Caco-2 (cell line): ENCODE measurements around the gene PPP4R1. TPM values are rescaled to one million over a fixed set of nuclear protein-coding genes. Genes with fewer than 3 reads are reported as not detected.

Experiments
- BruUV-seq: library from RNA; stranded (reverse); fragments of 400-500 nt; replicated peaks from 2 replicates; lab custom pipeline; 2021; lab: Mats Ljungman, UMichigan
- CTCF ChIA-PET: fragments of 300-600 bp; sonication (Branson Sonifier 250); formaldehyde crosslinking; loops from one replicate; lab custom pipeline; 2022; ENCODE audit warnings: antibody characterized with exemption; lab: Charles Lee
- POLR2A ChIA-PET: fragments of 300-600 bp; sonication (Branson Sonifier 250); formaldehyde crosslinking; loops from one replicate; lab custom pipeline; 2022; ENCODE audit warnings: antibody characterized with exemption; lab: Charles Lee
- DNase-seq, 2 experiments: peaks; one replicate each; pipeline versions ENCODE4 v3.0.0 to v3.0.0-alpha.2; 2020 to 2022
- H3K27me3 ChIP-seq: replicated peaks from 2 replicates; pipeline ENCODE4 v1.6.0; 2011; ENCODE audit warnings: low read length; ENCODE audit not compliant: control insufficient read depth, insufficient read depth
- H3K36me3 ChIP-seq: 2 replicates; pipeline ENCODE4 v1.5.1; 2011; ENCODE audit warnings: low read length; ENCODE audit not compliant: control insufficient read depth, insufficient read depth
- H3K4me1 ChIP-seq: fragments of 250-450 bp; sonication (Bioruptor Pico); 2 replicates; pipeline ENCODE4 v1.5.1; 2020; ENCODE audit warnings: mild to moderate bottlenecking
- H3K4me3 ChIP-seq: 2 replicates; pipeline ENCODE4 v1.5.1; 2011; ENCODE audit warnings: low read depth, mild to moderate bottlenecking, control low read depth, low read length
- H3K9me3 ChIP-seq: fragments of 250-450 bp; sonication (Bioruptor Pico); 2 replicates; pipeline ENCODE4 v1.5.1; 2020; ENCODE audit warnings: mild to moderate bottlenecking, moderate library complexity
- H3K27ac Mint-ChIP-seq: one replicate; pipeline ENCODE4 v1.8.0; 2022; ENCODE audit warnings: mixed read lengths; ENCODE audit not compliant: unreplicated experiment
- H3K27me3 Mint-ChIP-seq: one replicate; pipeline ENCODE4 v1.8.0; 2022; ENCODE audit warnings: mixed read lengths; ENCODE audit not compliant: insufficient read depth, unreplicated experiment
- H3K36me3 Mint-ChIP-seq: one replicate; pipeline ENCODE4 v1.8.0; 2022; ENCODE audit warnings: mild to moderate bottlenecking, mixed read lengths; ENCODE audit not compliant: insufficient read depth, unreplicated experiment
- H3K4me1 Mint-ChIP-seq: one replicate; pipeline ENCODE4 v1.8.0; 2022; ENCODE audit warnings: low read depth, mixed read lengths; ENCODE audit not compliant: unreplicated experiment
- H3K4me3 Mint-ChIP-seq: one replicate; pipeline ENCODE4 v1.8.0; 2022; ENCODE audit warnings: mild to moderate bottlenecking, moderate library complexity, mixed read lengths; ENCODE audit not compliant: unreplicated experiment
- H3K9me3 Mint-ChIP-seq: one replicate; pipeline ENCODE4 v1.8.0; 2022; ENCODE audit warnings: mixed read lengths; ENCODE audit not compliant: unreplicated experiment
- intact Hi-C: fragments of 100-400 bp; cut with micrococcal nuclease; formaldehyde crosslinking; loops from one replicate; pipeline ENCODE4 v1.10.0; 2022; ENCODE audit not compliant: unreplicated experiment
- total RNA-seq: library from RNA; stranded (reverse); gene quantifications from 2 replicates; pipeline ENCODE4 v1.2.3, GENCODE V29; 2022
- TF ChIP-seq, protein P1 (sequence below), 2 experiments: fragments of 200-600 bp in 1 of 2; IDR thresholded peaks; 1 replicate in 1 of 2; 2 replicates in 1 of 2; pipeline versions ENCODE4 v1.5.1 to v1.8.0; 2011 to 2022; ENCODE audit warnings: antibody characterized with exemption in 1 of 2, control low read depth in 1 of 2, inconsistent platforms in 1 of 2, low read depth in 1 of 2, low read length in 1 of 2, mild to moderate bottlenecking in 1 of 2, moderate library complexity in 1 of 2; ENCODE audit not compliant: insufficient read depth in 1 of 2, severe bottlenecking in 1 of 2, unreplicated experiment in 1 of 2

The PPP4R1 gene
- total RNA-seq, 1 experiment from 2014 or later, result 96.6 TPM

DNA sequence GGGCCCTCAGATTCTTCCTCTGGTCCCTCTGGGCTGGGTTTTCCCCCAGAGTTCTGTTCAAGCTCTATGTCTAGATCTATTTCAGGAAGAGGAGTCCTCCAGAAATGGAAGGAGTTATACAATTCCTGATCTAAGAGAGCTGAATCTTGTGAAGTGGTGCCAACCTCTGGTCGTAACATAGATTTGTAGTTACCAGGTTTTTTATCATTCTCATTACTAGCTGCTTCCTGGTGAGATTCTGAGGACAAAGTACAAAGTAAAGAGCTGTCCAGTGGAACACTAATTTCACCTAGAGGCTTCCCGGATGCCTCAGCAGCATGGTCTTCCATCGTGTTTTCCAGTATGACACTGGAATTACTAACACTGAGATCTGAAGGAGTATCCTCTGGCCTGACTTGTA, 44.1 kb downstream of the PPP4R1 start:
- Mint-ChIP-seq H3K27me3 (no peaks in the 10 kb centered on the region), H3K27ac (no peak overlapping the region), H3K9me3 (no peaks in the 10 kb centered on the region), H3K4me3 (no peak overlapping the region), H3K36me3 (peaks cover 41% of the 10 kb centered on the region), H3K4me1 (no peaks in the 10 kb centered on the region)
- Histone ChIP-seq H3K9me3 (no peaks in the 10 kb centered on the region), H3K27me3 (no peaks in the 10 kb centered on the region), H3K4me3 (no peak overlapping the region), H3K36me3 (no peaks in the 10 kb centered on the region; the same call in none of the 2 replicates), H3K4me1 (no peaks in the 10 kb centered on the region)
- intact Hi-C loops, result loop anchor here (10.0 kb wide), 1 partner anchor 385 kb away; no protein-coding TSS in a partner anchor
- CTCF ChIA-PET, result no interaction called here
- TF ChIP-seq, protein P1, sequence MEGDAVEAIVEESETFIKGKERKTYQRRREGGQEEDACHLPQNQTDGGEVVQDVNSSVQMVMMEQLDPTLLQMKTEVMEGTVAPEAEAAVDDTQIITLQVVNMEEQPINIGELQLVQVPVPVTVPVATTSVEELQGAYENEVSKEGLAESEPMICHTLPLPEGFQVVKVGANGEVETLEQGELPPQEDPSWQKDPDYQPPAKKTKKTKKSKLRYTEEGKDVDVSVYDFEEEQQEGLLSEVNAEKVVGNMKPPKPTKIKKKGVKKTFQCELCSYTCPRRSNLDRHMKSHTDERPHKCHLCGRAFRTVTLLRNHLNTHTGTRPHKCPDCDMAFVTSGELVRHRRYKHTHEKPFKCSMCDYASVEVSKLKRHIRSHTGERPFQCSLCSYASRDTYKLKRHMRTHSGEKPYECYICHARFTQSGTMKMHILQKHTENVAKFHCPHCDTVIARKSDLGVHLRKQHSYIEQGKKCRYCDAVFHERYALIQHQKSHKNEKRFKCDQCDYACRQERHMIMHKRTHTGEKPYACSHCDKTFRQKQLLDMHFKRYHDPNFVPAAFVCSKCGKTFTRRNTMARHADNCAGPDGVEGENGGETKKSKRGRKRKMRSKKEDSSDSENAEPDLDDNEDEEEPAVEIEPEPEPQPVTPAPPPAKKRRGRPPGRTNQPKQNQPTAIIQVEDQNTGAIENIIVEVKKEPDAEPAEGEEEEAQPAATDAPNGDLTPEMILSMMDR (IDR thresholded peaks at IDR 0.05; ENCODE audit: insufficient read depth in 1 of 2, low read depth in 1 of 2, low read length in 1 of 2, severe bottlenecking in 1 of 2, unreplicated experiment in 1 of 2), result no peak
- BruUV-seq, result no TSS peak
- DNase-seq, result no peak
- POLR2A ChIA-PET, result no interaction called here

DNA sequence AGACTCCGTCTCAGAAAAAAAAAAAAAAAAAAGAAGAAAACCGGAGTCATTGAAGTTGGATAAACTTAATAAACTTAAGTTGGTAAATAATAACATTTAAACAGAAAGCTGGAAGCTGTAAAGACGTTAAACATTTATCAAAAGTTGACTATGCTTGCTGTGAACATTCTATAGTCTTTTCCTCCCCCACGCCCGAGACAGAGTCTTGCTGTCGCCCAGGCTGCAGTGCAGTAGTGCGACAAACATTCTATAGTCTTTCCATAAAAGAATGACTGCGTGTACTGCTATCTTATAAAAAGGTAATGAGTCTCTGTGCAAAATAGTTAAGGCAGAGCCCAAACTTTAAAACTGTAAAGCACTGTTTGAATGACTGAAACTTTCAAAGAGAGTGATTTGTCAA, 45.2 kb downstream of the PPP4R1 start:
- no peak overlapping the region for H3K27ac Mint-ChIP-seq
- no peak for DNase-seq
- no peaks in the 10 kb centered on the region for H3K27me3 Mint-ChIP-seq
- CTCF ChIA-PET, result no interaction called here
- intact Hi-C loops, result no loop called here
- POLR2A ChIA-PET, result no interaction called here
- H3K4me1 ChIP-seq, result no peaks in the 10 kb centered on the region
- H3K36me3 ChIP-seq, result no peaks in the 10 kb centered on the region; the same call in none of the 2 replicates
- no peaks in the 10 kb centered on the region for H3K4me1 Mint-ChIP-seq
- no peaks in the 10 kb centered on the region for H3K9me3 ChIP-seq
- no TSS peak for BruUV-seq
- no peaks in the 10 kb centered on the region for H3K9me3 Mint-ChIP-seq
- TF ChIP-seq, protein P1 (IDR thresholded peaks at IDR 0.05; ENCODE audit: insufficient read depth in 1 of 2, low read depth in 1 of 2, low read length in 1 of 2, severe bottlenecking in 1 of 2, unreplicated experiment in 1 of 2), result no peak
- no peaks in the 10 kb centered on the region for H3K27me3 ChIP-seq
- no peak overlapping the region for H3K4me3 Mint-ChIP-seq
- H3K36me3 Mint-ChIP-seq, result peaks cover 32% of the 10 kb centered on the region
- H3K4me3 ChIP-seq, result no peak overlapping the region

DNA sequence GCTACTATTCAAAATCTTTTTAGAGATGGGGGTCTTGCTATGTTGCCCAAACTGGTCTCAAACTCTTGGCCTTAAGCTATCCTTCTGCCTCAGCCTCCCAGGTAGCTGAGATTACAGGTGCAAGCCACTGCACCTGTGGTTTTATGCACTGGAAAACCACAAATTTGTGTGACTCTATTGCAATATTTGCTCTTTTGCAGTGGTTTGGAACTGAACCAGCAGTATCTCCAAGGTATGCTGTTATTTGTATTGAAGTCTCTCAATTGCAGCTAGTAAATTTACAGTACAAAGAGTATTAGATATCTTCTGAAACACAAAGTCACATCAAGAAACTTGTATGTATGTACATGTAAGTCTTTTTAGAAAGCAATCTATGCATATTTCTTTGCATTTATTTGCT, 46.2 kb downstream of the PPP4R1 start:
- no peaks in the 10 kb centered on the region; the same call in none of the 2 replicates for H3K36me3 ChIP-seq
- no peaks in the 10 kb centered on the region for H3K9me3 Mint-ChIP-seq
- no peaks in the 10 kb centered on the region for H3K27me3 Mint-ChIP-seq

More for the DNA sequence above, 46.2 kb downstream of the PPP4R1 start:
- no TSS peak for BruUV-seq
- no peak for DNase-seq
- intact Hi-C loops, result no loop called here
- H3K4me3 Mint-ChIP-seq, result no peak overlapping the region
- H3K4me1 Mint-ChIP-seq, result no peaks in the 10 kb centered on the region
- no peaks in the 10 kb centered on the region for H3K27me3 ChIP-seq
- ChIA-PET CTCF (no interaction called here), POLR2A (no interaction called here)
- H3K27ac Mint-ChIP-seq, result no peak overlapping the region
- H3K4me1 ChIP-seq, result no peaks in the 10 kb centered on the region
- H3K36me3 Mint-ChIP-seq, result peaks cover 36% of the 10 kb centered on the region
- no peaks in the 10 kb centered on the region for H3K9me3 ChIP-seq
- H3K4me3 ChIP-seq, result no peak overlapping the region
- TF ChIP-seq, protein P1 (IDR thresholded peaks at IDR 0.05; ENCODE audit: insufficient read depth in 1 of 2, low read depth in 1 of 2, low read length in 1 of 2, severe bottlenecking in 1 of 2, unreplicated experiment in 1 of 2), result no peak
